Measurements from ENCODE around the gene RAB6A. TPM values are rescaled to one million over a fixed set of nuclear protein-coding genes. Genes with fewer than 3 reads are reported as not detected.
"Not testable (repeated sequence)": the region's sequence is repeated elsewhere in the genome, so short reads cannot be mapped to it uniquely, and the experiment has no call there.

RAB6A gene
- total RNA-seq, 4 donors from 2014 or later, result 183 to 254 (median 234) TPM

- Histone ChIP-seq H3K4me3 (no peak overlapping the region), H3K9me3 (no peaks in the 10 kb centered on the region), H3K27ac (no peak overlapping the region), H3K27me3 (no peaks in the 10 kb centered on the region), H3K36me3 (no peaks in the 10 kb centered on the region), H3K4me1 (peaks cover 3 to 59% (median 18%) of the 10 kb centered on the region in 4 donors)
- TF ChIP-seq EP300 (IDR thresholded peaks at IDR 0.05) (no peak), CTCF (IDR thresholded peaks at IDR 0.05) (no peak), POLR2A (IDR thresholded peaks at IDR 0.05) (no peak)
- WGBS, 2 donors, result 63 to 69% methylated on average over 5 of the region's 5 CpGs
- no peak for DNase-seq (ENCODE audit: low spot score in 2 of 2)
These were observed 3.3 kb downstream of the RAB6A start for GRCh38 chr11:73757598-73757997.

- Histone ChIP-seq H3K4me3 (no peak overlapping the region), H3K27me3 (no peaks in the 10 kb centered on the region), H3K4me1 (peaks cover 3 to 77% (median 26%) of the 10 kb centered on the region in 4 donors), H3K36me3 (no peaks in the 10 kb centered on the region), H3K9me3 (no peaks in the 10 kb centered on the region), H3K27ac (no peak overlapping the region)
- no peak for DNase-seq (ENCODE audit: low spot score in 2 of 2)
- no peak for TF ChIP-seq POLR2A (IDR thresholded peaks at IDR 0.05)
- TF ChIP-seq CTCF (IDR thresholded peaks at IDR 0.05), result no peak
- no peak for TF ChIP-seq EP300 (IDR thresholded peaks at IDR 0.05)
These were observed 5.2 kb downstream of the RAB6A start for GRCh38 chr11:73755670-73756069.

GRCh38 chr11:73753938-73754337 lies 6.9 kb downstream of the RAB6A start:
- H3K36me3 ChIP-seq, result no peaks in the 10 kb centered on the region
- no peak overlapping the region for H3K27ac ChIP-seq
- no peak overlapping the region for H3K4me3 ChIP-seq
- no peaks in the 10 kb centered on the region for H3K27me3 ChIP-seq
- no peak for DNase-seq (ENCODE audit: low spot score in 2 of 2)
- H3K4me1 ChIP-seq, result peaks cover 3 to 88% (median 25%) of the 10 kb centered on the region in 4 donors
- no peaks in the 10 kb centered on the region for H3K9me3 ChIP-seq
- 88 to 97% methylated on average over 1 of the region's 1 CpG for WGBS, 2 donors
- TF ChIP-seq EP300 (IDR thresholded peaks at IDR 0.05) (no peak), POLR2A (IDR thresholded peaks at IDR 0.05) (no peak), CTCF (IDR thresholded peaks at IDR 0.05) (no peak)

- Histone ChIP-seq H3K9me3 (no peaks in the 10 kb centered on the region), H3K36me3 (no peaks in the 10 kb centered on the region), H3K4me1 (peaks cover 0 to 87% (median 17%) of the 10 kb centered on the region in 4 donors), H3K27ac (no peak overlapping the region), H3K27me3 (no peaks in the 10 kb centered on the region), H3K4me3 (no peak overlapping the region)
- 71 to 75% methylated on average over 7 of the region's 7 CpGs for WGBS, 2 donors
- no peak for TF ChIP-seq POLR2A (IDR thresholded peaks at IDR 0.05)
- no peak for TF ChIP-seq CTCF (IDR thresholded peaks at IDR 0.05)
- TF ChIP-seq EP300 (IDR thresholded peaks at IDR 0.05), result no peak
- no peak for DNase-seq (ENCODE audit: low spot score in 2 of 2)
These were observed 8.0 kb downstream of the RAB6A start for GRCh38 chr11:73752903-73753302.

GRCh38 chr11:73752216-73752867 lies 8.5 kb downstream of the RAB6A start:
- peak in 1 of 2 donors; percentile 23 for DNase-seq (ENCODE audit: low spot score in 2 of 2)
- TF ChIP-seq CTCF (IDR thresholded peaks at IDR 0.05) (no peak), EP300 (IDR thresholded peaks at IDR 0.05) (no peak), POLR2A (IDR thresholded peaks at IDR 0.05) (no peak)
- Histone ChIP-seq H3K9me3 (no peaks in the 10 kb centered on the region), H3K4me3 (no peak overlapping the region), H3K27ac (peak overlapping the region in 1 of 4 donors; percentile 23), H3K27me3 (no peaks in the 10 kb centered on the region), H3K4me1 (peaks cover 0 to 87% (median 12%) of the 10 kb centered on the region in 4 donors), H3K36me3 (no peaks in the 10 kb centered on the region)
- WGBS, 2 donors, result 64 to 66% methylated on average over 14 of the region's 14 CpGs

GRCh38 chr11:73750862-73751261 lies 10.0 kb downstream of the RAB6A start:
- Histone ChIP-seq H3K27ac (peak overlapping the region in 1 of 4 donors; percentile 34), H3K4me1 (peaks cover 0 to 81% (median 11%) of the 10 kb centered on the region in 4 donors)
- H3K9me3 ChIP-seq; H3K4me3 ChIP-seq; H3K36me3 ChIP-seq; H3K27me3 ChIP-seq; DNase-seq (ENCODE audit: low spot score in 2 of 2): not testable (repeated sequence)
- WGBS, 2 donors, result 92 to 95% methylated on average over 4 of the region's 4 CpGs
